Stomach (tissue), 4 donors: ENCODE data around the gene RPL10.

Experiments
- EP300 ChIP-seq: sonication (generic); formaldehyde crosslinking; IDR thresholded peaks from one replicate; pipeline ENCODE4 v1.6.1; 2017; ENCODE audit warnings: antibody characterized with exemption
- POLR2A ChIP-seq, 4 donors: fragments of 450-650 bp; IDR thresholded peaks; one replicate each; pipeline ENCODE4 v1.6.1; 2016; ENCODE audit warnings: antibody characterized with exemption in 4 of 4, control low read depth in 2 of 4, mild to moderate bottlenecking in 1 of 4, moderate library complexity in 1 of 4
- POLR2AphosphoS5 ChIP-seq, 3 donors: sonication (generic); formaldehyde crosslinking; IDR thresholded peaks; one replicate each; pipeline ENCODE4 v1.6.1; 2016; ENCODE audit warnings: antibody characterized with exemption in 3 of 3
- TF ChIP-seq, protein P1 (sequence below), 7 experiments: fragments of 450-650 bp in 4 of 7; fragments of 200-600 bp in 3 of 7; sonication (generic) in 3 of 7; IDR thresholded peaks; one replicate each; pipeline ENCODE4 v1.5.1; 2016 to 2019; ENCODE audit warnings: antibody characterized with exemption in 7 of 7, control low read depth in 2 of 7, mild to moderate bottlenecking in 1 of 7

DNA sequence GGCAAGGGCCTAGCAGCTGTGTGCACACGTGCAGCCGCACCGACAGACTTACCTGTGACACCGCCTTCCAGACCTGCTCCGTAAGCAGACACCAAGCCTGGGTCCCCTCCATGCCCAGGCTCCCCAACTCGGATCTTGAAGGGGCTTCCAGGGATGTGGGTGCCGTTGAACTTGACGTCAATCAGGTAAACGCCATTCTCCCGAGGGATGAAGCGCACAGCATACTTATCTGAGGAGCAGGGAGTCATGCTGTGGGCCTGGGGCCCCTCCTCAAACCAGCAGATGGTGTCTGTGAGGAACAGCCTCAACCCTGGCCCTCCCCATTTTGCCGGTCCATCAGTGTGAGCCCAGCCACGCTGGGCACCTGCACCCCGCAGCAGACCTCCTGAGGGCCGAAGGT is 48.2 kb upstream of the RPL10 start:
- TF ChIP-seq, protein P1, sequence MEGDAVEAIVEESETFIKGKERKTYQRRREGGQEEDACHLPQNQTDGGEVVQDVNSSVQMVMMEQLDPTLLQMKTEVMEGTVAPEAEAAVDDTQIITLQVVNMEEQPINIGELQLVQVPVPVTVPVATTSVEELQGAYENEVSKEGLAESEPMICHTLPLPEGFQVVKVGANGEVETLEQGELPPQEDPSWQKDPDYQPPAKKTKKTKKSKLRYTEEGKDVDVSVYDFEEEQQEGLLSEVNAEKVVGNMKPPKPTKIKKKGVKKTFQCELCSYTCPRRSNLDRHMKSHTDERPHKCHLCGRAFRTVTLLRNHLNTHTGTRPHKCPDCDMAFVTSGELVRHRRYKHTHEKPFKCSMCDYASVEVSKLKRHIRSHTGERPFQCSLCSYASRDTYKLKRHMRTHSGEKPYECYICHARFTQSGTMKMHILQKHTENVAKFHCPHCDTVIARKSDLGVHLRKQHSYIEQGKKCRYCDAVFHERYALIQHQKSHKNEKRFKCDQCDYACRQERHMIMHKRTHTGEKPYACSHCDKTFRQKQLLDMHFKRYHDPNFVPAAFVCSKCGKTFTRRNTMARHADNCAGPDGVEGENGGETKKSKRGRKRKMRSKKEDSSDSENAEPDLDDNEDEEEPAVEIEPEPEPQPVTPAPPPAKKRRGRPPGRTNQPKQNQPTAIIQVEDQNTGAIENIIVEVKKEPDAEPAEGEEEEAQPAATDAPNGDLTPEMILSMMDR (IDR thresholded peaks at IDR 0.05): no peak
- TF ChIP-seq EP300 (no peak), POLR2A (IDR thresholded peaks at IDR 0.05) (no peak), POLR2AphosphoS5 (IDR thresholded peaks at IDR 0.05) (no peak)
